GM21360 (cell line): Measurements from ENCODE around the gene KCNK16.

Source experiments
- ATAC-seq: cut with Tn5 transposase; IDR thresholded peaks from one replicate; pipeline ENCODE4 v1.9.1; 2021; ENCODE audit warnings: mild to moderate bottlenecking, moderate library complexity; ENCODE audit not compliant: unreplicated experiment

Gene KCNK16

DNA sequence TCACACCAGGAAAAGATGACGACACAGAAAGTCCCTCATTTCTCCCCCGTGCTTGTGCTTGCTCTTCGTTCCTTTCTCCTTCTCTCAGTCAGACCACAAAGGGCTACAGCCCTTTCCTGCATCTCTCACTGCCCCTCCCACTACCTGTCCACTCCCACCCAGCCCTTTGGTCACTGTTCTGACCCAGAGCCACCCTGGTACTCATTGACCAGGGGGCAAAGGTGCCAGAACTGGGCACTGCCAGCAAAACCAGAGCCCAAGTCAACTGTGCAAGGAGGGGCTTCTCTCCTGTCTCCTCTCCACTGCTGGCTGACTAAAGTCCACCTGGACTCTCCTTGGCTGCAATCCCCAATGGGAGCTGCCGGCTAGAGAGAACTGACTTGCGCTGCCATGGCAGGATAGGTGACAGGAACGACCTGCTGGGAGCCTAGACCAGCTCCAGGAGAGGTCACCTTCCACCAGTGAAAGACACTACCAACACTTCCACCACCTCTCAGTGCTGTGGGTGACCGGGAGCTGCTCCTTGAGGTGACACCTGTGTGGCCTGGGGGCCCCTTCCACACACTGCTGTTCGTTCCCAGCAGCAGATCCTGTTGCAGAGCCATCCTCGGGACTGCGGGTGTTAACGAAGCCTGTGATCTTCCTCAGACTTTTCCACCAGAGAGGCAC lies 41.1 kb downstream of the KCNK16 start:
- no peak for ATAC-seq

DNA sequence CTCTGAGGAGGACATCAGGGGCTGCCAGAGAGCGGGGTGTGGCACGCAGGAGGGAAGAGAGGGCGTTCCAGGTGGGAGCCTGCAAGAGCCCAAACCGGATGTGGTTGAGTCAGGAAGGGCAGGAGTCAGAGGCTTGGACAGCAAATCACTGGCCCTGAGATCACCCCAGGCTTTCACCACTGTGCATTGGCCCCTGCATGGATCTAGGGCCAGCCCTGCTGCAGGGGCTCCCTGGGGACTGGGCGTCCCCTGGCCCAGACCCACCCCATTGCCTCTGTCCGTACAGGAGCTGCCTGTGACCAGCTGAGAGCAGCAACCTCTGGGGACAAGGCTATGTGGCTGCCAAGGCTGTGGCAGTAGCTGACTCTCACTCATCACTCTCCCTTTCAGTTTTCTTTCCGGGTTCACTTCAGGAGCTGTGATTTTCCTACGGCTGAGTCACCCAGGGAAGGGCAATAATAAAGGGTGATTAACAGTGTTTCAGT lies 42.2 kb downstream of the KCNK16 start:
- ATAC-seq, result no peak

- ATAC-seq, result no peak
These were observed 43.0 kb downstream of the KCNK16 start for GRCh38 chr6:39279539-39279938.

GRCh38 chr6:39276379-39276995 lies 46.0 kb downstream of the KCNK16 start:
- no peak for ATAC-seq

DNA sequence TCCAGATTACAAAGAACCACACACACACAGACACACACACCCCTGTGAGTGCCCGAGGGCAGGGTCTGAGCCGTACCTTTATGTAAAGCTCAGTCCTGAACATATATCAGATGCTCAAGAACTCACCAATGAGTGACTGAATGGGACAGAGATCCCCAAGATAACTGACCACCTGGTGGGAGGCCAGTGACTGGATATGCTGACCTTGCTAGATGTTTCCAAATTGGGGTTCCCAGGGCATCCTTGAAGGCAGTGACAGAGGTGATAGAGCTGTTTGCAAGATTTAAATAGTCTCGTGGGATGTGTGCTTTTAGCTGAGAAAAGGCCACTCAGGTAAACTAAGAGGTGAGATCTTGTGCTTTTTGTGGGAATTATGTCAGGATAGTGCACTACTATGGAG lies 47.6 kb downstream of the KCNK16 start:
- ATAC-seq, result no peak

DNA sequence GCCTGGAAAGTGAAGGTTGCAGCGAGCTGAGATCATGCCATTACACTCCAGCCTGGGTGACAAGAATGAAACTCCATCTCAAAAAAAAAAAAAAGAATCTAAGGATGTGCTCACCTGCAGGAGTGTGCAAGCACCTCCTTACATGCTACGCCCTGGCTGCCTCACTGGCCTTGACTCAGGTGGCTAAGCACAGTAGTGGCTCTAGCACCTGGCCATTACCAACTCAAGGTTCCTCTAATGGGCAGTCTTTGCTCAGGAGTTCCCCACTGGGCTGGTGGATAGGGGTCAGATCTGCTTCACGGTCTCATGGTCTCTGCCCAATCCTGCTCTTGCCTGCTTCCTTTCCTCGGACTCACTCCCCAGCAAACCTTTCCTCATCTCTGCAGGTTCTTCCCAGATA lies 48.0 kb downstream of the KCNK16 start:
- ATAC-seq, result no peak

GRCh38 chr6:39273406-39273821 lies 49.1 kb downstream of the KCNK16 start:
- ATAC-seq, result no peak

DNA sequence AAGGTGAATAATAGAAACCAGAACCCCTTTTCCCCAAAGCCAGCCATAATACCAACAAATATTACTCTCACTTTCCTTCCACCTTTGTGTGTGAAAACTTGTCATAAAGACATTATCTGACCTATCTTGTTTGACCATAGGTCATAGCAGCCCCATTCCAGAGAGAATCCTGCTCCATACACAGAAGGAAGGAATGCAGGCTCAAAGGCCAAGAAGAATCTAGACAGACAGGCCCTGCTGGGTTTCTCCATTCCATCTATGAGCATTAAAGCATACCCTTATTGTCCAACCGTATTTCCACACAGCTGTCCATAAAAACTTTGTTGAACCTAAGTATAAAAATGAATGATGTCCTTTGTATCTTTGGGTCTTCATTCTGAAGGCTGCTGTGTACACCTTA lies 52.5 kb downstream of the KCNK16 start:
- no peak for ATAC-seq

- ATAC-seq, result no peak
These were observed 53.8 kb downstream of the KCNK16 start for GRCh38 chr6:39268721-39269120.

- ATAC-seq, result no peak
These were observed 54.3 kb downstream of the KCNK16 start for GRCh38 chr6:39268171-39268570.

DNA sequence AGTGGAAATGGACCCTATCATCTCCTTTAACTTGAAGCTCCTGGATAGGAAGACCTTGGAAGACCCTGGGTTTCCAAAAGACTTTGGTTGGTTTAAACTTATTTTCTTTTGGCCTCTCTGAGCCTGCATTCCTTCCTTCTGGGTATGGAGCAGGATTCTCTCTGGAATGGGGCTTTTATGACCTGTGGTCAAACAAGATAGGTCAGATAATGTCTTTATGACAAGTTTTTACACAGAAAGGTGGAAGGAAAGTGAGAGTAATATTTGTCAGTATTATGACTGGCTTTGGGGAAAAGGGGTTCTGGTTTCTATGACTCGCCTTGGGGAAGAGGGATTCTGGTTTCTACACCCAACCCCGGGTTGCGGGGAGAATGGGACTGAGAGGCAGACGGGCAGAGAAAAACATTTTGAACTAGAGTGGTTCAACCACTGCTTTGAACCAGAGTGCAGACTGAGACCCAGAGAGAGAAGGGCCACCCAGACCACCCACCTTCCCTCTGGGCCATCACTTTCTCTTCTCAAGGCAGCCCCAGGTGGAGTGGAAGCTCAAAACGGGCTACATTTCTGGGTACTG lies 55.6 kb downstream of the KCNK16 start:
- no peak for ATAC-seq

GRCh38 chr6:39266375-39266774 lies 56.1 kb downstream of the KCNK16 start:
- ATAC-seq, result no peak
